ENCODE data around the gene GABRG3. TPM values are rescaled to one million over a fixed set of nuclear protein-coding genes. Genes with fewer than 3 reads are reported as not detected.

Gene GABRG3
- total and polyA plus RNA-seq, 9 of the 15 experiments (the other 6 are each of a cell fraction or from before 2014, with no cell fraction given): 4.0 to 15.1 (median 11.2) TPM

GRCh38 chr15:27086149-27086548 lies 115.2 kb downstream of the GABRG3 start (continued):
- TF ChIP-seq, protein P1, sequence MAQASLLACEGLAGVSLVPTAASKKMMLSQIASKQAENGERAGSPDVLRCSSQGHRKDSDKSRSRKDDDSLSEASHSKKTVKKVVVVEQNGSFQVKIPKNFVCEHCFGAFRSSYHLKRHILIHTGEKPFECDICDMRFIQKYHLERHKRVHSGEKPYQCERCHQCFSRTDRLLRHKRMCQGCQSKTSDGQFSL (CRISPR knock-in tag; IDR thresholded peaks at IDR 0.05): no peak
- TF ChIP-seq, protein P1 (tag; IDR thresholded peaks at IDR 0.05): no peak
- TF ChIP-seq SMAD1 (IDR thresholded peaks at IDR 0.05; ENCODE audit: low read depth, low read length, partially characterized antibody): no peak
- TF ChIP-seq ZNF79 (CRISPR knock-in tag; IDR thresholded peaks at IDR 0.05; ENCODE audit: low read depth): no peak
- TF ChIP-seq HNRNPH1 (optimal IDR thresholded peaks at IDR 0.05; ENCODE audit: low read depth, low read length): no peak
- TF ChIP-seq NFIX (CRISPR knock-in tag; IDR thresholded peaks at IDR 0.05; ENCODE audit: low read depth): no peak
- TF ChIP-seq E2F4 (CRISPR knock-in tag; IDR thresholded peaks at IDR 0.05; ENCODE audit: low read depth): no peak
- no peak for TF ChIP-seq HMGXB4 (CRISPR knock-in tag; IDR thresholded peaks at IDR 0.05)
- no peak for TF ChIP-seq SMARCB1 (IDR thresholded peaks at IDR 0.05; ENCODE audit: insufficient read length, low read depth)
- TF ChIP-seq CBX3 (IDR thresholded peaks at IDR 0.05; ENCODE audit: borderline replicate concordance in 1 of 2, low read length in 2 of 2): peak in 1 of 2 experiments; percentile 16; a peak in 1 of 3 replicates
- peak in 1 of 2 experiments; percentile 49; a peak in 1 of 4 replicates for TF ChIP-seq RCOR1 (IDR thresholded peaks at IDR 0.05; ENCODE audit: borderline replicate concordance in 1 of 2, low read depth in 2 of 2, low read length in 2 of 2)
- TF ChIP-seq, protein P2, sequence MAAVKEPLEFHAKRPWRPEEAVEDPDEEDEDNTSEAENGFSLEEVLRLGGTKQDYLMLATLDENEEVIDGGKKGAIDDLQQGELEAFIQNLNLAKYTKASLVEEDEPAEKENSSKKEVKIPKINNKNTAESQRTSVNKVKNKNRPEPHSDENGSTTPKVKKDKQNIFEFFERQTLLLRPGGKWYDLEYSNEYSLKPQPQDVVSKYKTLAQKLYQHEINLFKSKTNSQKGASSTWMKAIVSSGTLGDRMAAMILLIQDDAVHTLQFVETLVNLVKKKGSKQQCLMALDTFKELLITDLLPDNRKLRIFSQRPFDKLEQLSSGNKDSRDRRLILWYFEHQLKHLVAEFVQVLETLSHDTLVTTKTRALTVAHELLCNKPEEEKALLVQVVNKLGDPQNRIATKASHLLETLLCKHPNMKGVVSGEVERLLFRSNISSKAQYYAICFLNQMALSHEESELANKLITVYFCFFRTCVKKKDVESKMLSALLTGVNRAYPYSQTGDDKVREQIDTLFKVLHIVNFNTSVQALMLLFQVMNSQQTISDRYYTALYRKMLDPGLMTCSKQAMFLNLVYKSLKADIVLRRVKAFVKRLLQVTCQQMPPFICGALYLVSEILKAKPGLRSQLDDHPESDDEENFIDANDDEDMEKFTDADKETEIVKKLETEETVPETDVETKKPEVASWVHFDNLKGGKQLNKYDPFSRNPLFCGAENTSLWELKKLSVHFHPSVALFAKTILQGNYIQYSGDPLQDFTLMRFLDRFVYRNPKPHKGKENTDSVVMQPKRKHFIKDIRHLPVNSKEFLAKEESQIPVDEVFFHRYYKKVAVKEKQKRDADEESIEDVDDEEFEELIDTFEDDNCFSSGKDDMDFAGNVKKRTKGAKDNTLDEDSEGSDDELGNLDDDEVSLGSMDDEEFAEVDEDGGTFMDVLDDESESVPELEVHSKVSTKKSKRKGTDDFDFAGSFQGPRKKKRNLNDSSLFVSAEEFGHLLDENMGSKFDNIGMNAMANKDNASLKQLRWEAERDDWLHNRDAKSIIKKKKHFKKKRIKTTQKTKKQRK (IDR thresholded peaks at IDR 0.05; ENCODE audit: borderline replicate concordance, low read depth, low read length): no peak
- TF ChIP-seq EHMT2 (IDR thresholded peaks at IDR 0.05): no peak
- no peak for TF ChIP-seq MED1 (CRISPR knock-in tag; IDR thresholded peaks at IDR 0.05; ENCODE audit: borderline replicate concordance)
- no peak for TF ChIP-seq ARID2 (IDR thresholded peaks at IDR 0.05)
- TF ChIP-seq CCNT2 (IDR thresholded peaks at IDR 0.05; ENCODE audit: borderline replicate concordance, extremely low read depth, insufficient read length, low read depth, low read length): no peak
- TF ChIP-seq ZNF165 (CRISPR knock-in tag; IDR thresholded peaks at IDR 0.05; ENCODE audit: borderline replicate concordance): no peak
- peak; percentile 42 for TF ChIP-seq JUND (IDR thresholded peaks at IDR 0.05; ENCODE audit: borderline replicate concordance, low read depth, low read length)
- peak; percentile 32; the same call in 1 of the 3 replicates for TF ChIP-seq JUND (tag; IDR thresholded peaks at IDR 0.05; ENCODE audit: borderline replicate concordance, low read depth, low read length)
- TF ChIP-seq IFI16 (CRISPR knock-in tag; IDR thresholded peaks at IDR 0.05): no peak
- TF ChIP-seq ZNF695 (CRISPR knock-in tag; IDR thresholded peaks at IDR 0.05): no peak
- TF ChIP-seq SMARCA4 (IDR thresholded peaks at IDR 0.05): peak; percentile 52
- no peak for TF ChIP-seq MCM3 (IDR thresholded peaks at IDR 0.05)

Measured in K562 (cell line).